Neural cell (in vitro differentiated cells): ENCODE results near the gene IQCH. TPM values are rescaled to one million over a fixed set of nuclear protein-coding genes. Genes with fewer than 3 reads are reported as not detected.

ENCODE experiments used
- H2AFZ ChIP-seq: fragments of 200-600, 300-800 bp; sonication (generic), shearing (Covaris generic); 2 replicates; pipeline ENCODE4 v1.6.0; 2014; ENCODE audit warnings: low read depth, mild to moderate bottlenecking, antibody characterized with exemption, low read length, moderate library complexity
- H3F3A ChIP-seq: fragments of 200-600 bp; shearing (Covaris generic); 2 replicates; pipeline ENCODE4 v1.6.1; 2016; ENCODE audit warnings: mild to moderate bottlenecking, moderate library complexity, mixed read lengths, antibody characterized with exemption, low read length; ENCODE audit not compliant: insufficient read depth, poor library complexity, severe bottlenecking
- H3K27ac ChIP-seq: fragments of 200-600, 300-800 bp; sonication (generic), shearing (Covaris generic); 2 replicates; pipeline ENCODE4 v1.5.1; 2014; ENCODE audit warnings: mild to moderate bottlenecking, low read length, moderate library complexity
- H3K27me3 ChIP-seq: fragments of 300-800, 200-600 bp; sonication (generic), shearing (Covaris generic); 2 replicates; pipeline ENCODE4 v1.6.0; 2014; ENCODE audit warnings: mild to moderate bottlenecking, low read depth, low read length, moderate library complexity; ENCODE audit not compliant: insufficient read depth
- H3K36me3 ChIP-seq: fragments of 300-800, 200-600 bp; sonication (generic), shearing (Covaris generic); 2 replicates; pipeline ENCODE4 v1.5.1; 2014; ENCODE audit warnings: mild to moderate bottlenecking, antibody characterized with exemption, low read length, moderate library complexity; ENCODE audit not compliant: insufficient read depth
- H3K4me2 ChIP-seq: fragments of 300-800, 200-600 bp; sonication (generic), shearing (Covaris generic); 2 replicates; pipeline ENCODE4 v1.6.0; 2014; ENCODE audit warnings: mild to moderate bottlenecking, low read length
- H3K4me3 ChIP-seq: fragments of 300-800, 200-600 bp; sonication (generic), shearing (Covaris generic); 2 replicates; pipeline ENCODE4 v1.5.1; 2014; ENCODE audit warnings: mild to moderate bottlenecking, low read length, moderate library complexity
- H3K79me2 ChIP-seq: fragments of 200-600 bp; shearing (Covaris generic); replicated peaks from 2 replicates; pipeline ENCODE4 v1.6.0; 2014; ENCODE audit warnings: mild to moderate bottlenecking, low read length, moderate library complexity; ENCODE audit not compliant: insufficient read depth
- H3K9ac ChIP-seq: fragments of 300-800, 200-600 bp; sonication (generic), shearing (Covaris generic); 2 replicates; pipeline ENCODE4 v1.6.1; 2016; ENCODE audit warnings: mild to moderate bottlenecking, low read length, mixed read lengths
- H3K9me2 ChIP-seq: fragments of 200-600 bp; shearing (Covaris generic); 2 replicates; pipeline ENCODE4 v1.6.1; 2016; ENCODE audit warnings: mild to moderate bottlenecking, low read length, mixed read lengths; ENCODE audit not compliant: insufficient read depth
- H3K9me3 ChIP-seq: fragments of 200-600, 300-800 bp; sonication (generic), shearing (Covaris generic); 2 replicates; pipeline ENCODE4 v1.6.1; 2016; ENCODE audit warnings: mild to moderate bottlenecking, mixed run types, low read length, moderate library complexity, mixed read lengths
- H4K20me1 ChIP-seq: fragments of 200-600 bp; shearing (Covaris generic); 2 replicates; pipeline ENCODE4 v1.6.1; 2016; ENCODE audit warnings: mild to moderate bottlenecking, mixed run types; ENCODE audit not compliant: insufficient read depth
- CTCF ChIP-seq: fragments of 450-650 bp; IDR thresholded peaks from 2 replicates; pipeline ENCODE4 v1.5.1; 2014; ENCODE audit warnings: antibody characterized with exemption, mild to moderate bottlenecking, moderate library complexity; ENCODE audit not compliant: poor library complexity, severe bottlenecking
- EP300 ChIP-seq: fragments of 450-650 bp; conservative IDR thresholded peaks from 2 replicates; pipeline ENCODE4 v1.6.1; 2014; ENCODE audit warnings: antibody characterized with exemption, mild to moderate bottlenecking, moderate library complexity; ENCODE audit not compliant: poor library complexity, severe bottlenecking
- EZH2 ChIP-seq: fragments of 200-600, 300-800 bp; shearing (Covaris generic), sonication (generic); IDR thresholded peaks from 2 replicates; pipeline ENCODE4 v1.6.1; 2014; ENCODE audit warnings: antibody characterized with exemption, low read length, borderline replicate concordance, mild to moderate bottlenecking; ENCODE audit not compliant: insufficient read depth, poor library complexity, severe bottlenecking
- MXI1 ChIP-seq: fragments of 450-650 bp; conservative IDR thresholded peaks from 2 replicates; pipeline ENCODE4 v1.6.1; 2014; ENCODE audit warnings: antibody characterized with exemption, mild to moderate bottlenecking; ENCODE audit not compliant: poor library complexity, severe bottlenecking
- POLR2AphosphoS5 ChIP-seq: IDR thresholded peaks from 2 replicates; pipeline ENCODE4 v1.6.1; 2012
- RAD21 ChIP-seq: fragments of 450-650 bp; conservative IDR thresholded peaks from 2 replicates; pipeline ENCODE4 v1.6.1; 2014; ENCODE audit warnings: antibody characterized with exemption, mild to moderate bottlenecking, moderate library complexity
- SMC3 ChIP-seq: fragments of 450-650 bp; conservative IDR thresholded peaks from 2 replicates; pipeline ENCODE4 v1.6.1; 2014; ENCODE audit warnings: antibody characterized with exemption, mild to moderate bottlenecking, moderate library complexity; ENCODE audit not compliant: poor library complexity
- TAF1 ChIP-seq: IDR thresholded peaks from 2 replicates; pipeline ENCODE4 v1.6.1; 2012; ENCODE audit warnings: low read depth
- polyA plus RNA-seq: library from polyadenylated mRNA; depleted of rRNA; stranded (reverse); fragments of >200 nt; gene quantifications from 2 replicates; pipeline ENCODE4 v1.2.3, GENCODE V29; 2014
- TF ChIP-seq, protein P1 (sequence below): IDR thresholded peaks from 2 replicates; pipeline ENCODE4 v1.6.1; 2012; ENCODE audit warnings: borderline replicate concordance

IQCH gene
- polyA plus RNA-seq, 1 donor from 2014 or later, result 2.8 TPM

GRCh38 chr15:67458331-67459029 lies 203.9 kb downstream of the IQCH start:
- no peak overlapping the region for H2AFZ ChIP-seq
- no peaks in the 10 kb centered on the region for H3F3A ChIP-seq
- peaks cover 3% of the 10 kb centered on the region for H3K27me3 ChIP-seq

GRCh38 chr15:67460521-67460920 lies 205.9 kb downstream of the IQCH start:
- no peaks in the 10 kb centered on the region for H3K36me3 ChIP-seq
- no peaks in the 10 kb centered on the region for H3K79me2 ChIP-seq
- no peaks in the 10 kb centered on the region for H3K9me3 ChIP-seq
- H3K27me3 ChIP-seq, result peaks cover 3% of the 10 kb centered on the region
- no peak overlapping the region for H2AFZ ChIP-seq
- H3F3A ChIP-seq, result no peaks in the 10 kb centered on the region
- H3K4me2 ChIP-seq, result no peak overlapping the region
- no peak overlapping the region for H3K27ac ChIP-seq
- no peak overlapping the region for H3K9ac ChIP-seq
- H3K4me3 ChIP-seq, result no peak overlapping the region
- H4K20me1 ChIP-seq, result no peaks in the 10 kb centered on the region
- no peaks in the 10 kb centered on the region for H3K9me2 ChIP-seq
- TF ChIP-seq POLR2AphosphoS5 (no peak), EZH2 (no peak), EP300 (no peak), MXI1 (no peak)

More at GRCh38 chr15:67458331-67459029, 203.9 kb downstream of the IQCH start:
- Histone ChIP-seq H4K20me1 (no peaks in the 10 kb centered on the region), H3K36me3 (no peaks in the 10 kb centered on the region), H3K9ac (no peak overlapping the region), H3K4me2 (no peak overlapping the region), H3K9me2 (no peaks in the 10 kb centered on the region), H3K79me2 (no peaks in the 10 kb centered on the region), H3K27ac (no peak overlapping the region), H3K9me3 (no peaks in the 10 kb centered on the region), H3K4me3 (no peak overlapping the region)
- no peak for TF ChIP-seq SMC3
- TF ChIP-seq EZH2, result no peak
- TF ChIP-seq EP300, result no peak
- TF ChIP-seq RAD21, result no peak
- TF ChIP-seq POLR2AphosphoS5, result no peak
- TF ChIP-seq CTCF, result no peak
- no peak for TF ChIP-seq MXI1
- TF ChIP-seq TAF1, result no peak
- TF ChIP-seq, protein P1, sequence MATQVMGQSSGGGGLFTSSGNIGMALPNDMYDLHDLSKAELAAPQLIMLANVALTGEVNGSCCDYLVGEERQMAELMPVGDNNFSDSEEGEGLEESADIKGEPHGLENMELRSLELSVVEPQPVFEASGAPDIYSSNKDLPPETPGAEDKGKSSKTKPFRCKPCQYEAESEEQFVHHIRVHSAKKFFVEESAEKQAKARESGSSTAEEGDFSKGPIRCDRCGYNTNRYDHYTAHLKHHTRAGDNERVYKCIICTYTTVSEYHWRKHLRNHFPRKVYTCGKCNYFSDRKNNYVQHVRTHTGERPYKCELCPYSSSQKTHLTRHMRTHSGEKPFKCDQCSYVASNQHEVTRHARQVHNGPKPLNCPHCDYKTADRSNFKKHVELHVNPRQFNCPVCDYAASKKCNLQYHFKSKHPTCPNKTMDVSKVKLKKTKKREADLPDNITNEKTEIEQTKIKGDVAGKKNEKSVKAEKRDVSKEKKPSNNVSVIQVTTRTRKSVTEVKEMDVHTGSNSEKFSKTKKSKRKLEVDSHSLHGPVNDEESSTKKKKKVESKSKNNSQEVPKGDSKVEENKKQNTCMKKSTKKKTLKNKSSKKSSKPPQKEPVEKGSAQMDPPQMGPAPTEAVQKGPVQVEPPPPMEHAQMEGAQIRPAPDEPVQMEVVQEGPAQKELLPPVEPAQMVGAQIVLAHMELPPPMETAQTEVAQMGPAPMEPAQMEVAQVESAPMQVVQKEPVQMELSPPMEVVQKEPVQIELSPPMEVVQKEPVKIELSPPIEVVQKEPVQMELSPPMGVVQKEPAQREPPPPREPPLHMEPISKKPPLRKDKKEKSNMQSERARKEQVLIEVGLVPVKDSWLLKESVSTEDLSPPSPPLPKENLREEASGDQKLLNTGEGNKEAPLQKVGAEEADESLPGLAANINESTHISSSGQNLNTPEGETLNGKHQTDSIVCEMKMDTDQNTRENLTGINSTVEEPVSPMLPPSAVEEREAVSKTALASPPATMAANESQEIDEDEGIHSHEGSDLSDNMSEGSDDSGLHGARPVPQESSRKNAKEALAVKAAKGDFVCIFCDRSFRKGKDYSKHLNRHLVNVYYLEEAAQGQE, result no peak
